Prostate gland (tissue), 1 donor: ENCODE data around the gene DZIP3.

Experiments used
- POLR2A ChIP-seq: fragments of 450-650 bp; IDR thresholded peaks from one replicate; pipeline ENCODE4 v1.6.1; 2016; ENCODE audit warnings: antibody characterized with exemption, mild to moderate bottlenecking
- POLR2AphosphoS5 ChIP-seq: sonication (generic); formaldehyde crosslinking; IDR thresholded peaks from one replicate; pipeline ENCODE4 v1.6.1; 2017; ENCODE audit warnings: antibody characterized with exemption

DNA sequence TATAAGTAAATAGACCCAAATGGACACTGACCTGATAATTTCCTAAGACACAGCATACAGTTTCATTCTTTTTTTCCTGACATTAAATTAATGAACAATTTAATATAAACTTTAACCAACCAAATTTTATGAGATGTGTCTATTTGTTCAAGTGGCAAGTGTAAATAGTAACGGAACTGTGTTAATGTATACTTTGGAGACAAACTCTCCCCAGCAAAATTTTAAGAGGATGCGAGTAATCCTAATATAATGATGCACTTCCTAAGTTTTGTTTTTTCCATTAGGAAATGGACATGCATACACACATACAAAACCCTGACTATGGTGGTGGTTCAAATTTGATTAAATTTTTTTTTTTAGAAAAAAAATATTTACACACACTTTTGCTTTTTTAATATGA is 40.6 kb upstream of the DZIP3 start:
- no peak for TF ChIP-seq POLR2A
- TF ChIP-seq POLR2AphosphoS5, result no peak
